ENCODE results near the gene FBXO36. TPM values are rescaled to one million over a fixed set of nuclear protein-coding genes. Genes with fewer than 3 reads are reported as not detected.

Gene FBXO36
- total RNA-seq, 1 donor from 2014 or later, result 13.1 TPM

- H3K27ac Mint-ChIP-seq, result no peak overlapping the region
- Histone ChIP-seq H3K4me3 (no peak overlapping the region), H3K79me2 (ENCODE audit: low read depth) (peaks cover 100% of the 10 kb centered on the region), H3K27ac (no peak overlapping the region), H2AFZ (replicated peaks) (no peak overlapping the region), H3K4me2 (no peak overlapping the region), H3K27me3 (no peaks in the 10 kb centered on the region), H3K9me3 (ENCODE audit: low read depth) (no peaks in the 10 kb centered on the region), H4K20me1 (ENCODE audit: low read depth) (peaks cover 89% of the 10 kb centered on the region), H3K4me1 (peaks cover 9% of the 10 kb centered on the region), H3K9ac (no peak overlapping the region), H3F3A (ENCODE audit: low read depth) (no peaks in the 10 kb centered on the region), H3K36me3 (no peaks in the 10 kb centered on the region)
- H3K9me3 Mint-ChIP-seq, result no peaks in the 10 kb centered on the region
- H3K4me3 Mint-ChIP-seq, result no peak overlapping the region
- TF ChIP-seq EZH2phosphoT487 (IDR thresholded peaks at IDR 0.05) (no peak), EZH2 (IDR thresholded peaks at IDR 0.05) (no peak), CTCF (IDR thresholded peaks at IDR 0.05) (no peak)
- no peaks in the 10 kb centered on the region for H3K4me1 Mint-ChIP-seq
- peaks cover 2% of the 10 kb centered on the region for H3K36me3 Mint-ChIP-seq
- no peaks in the 10 kb centered on the region for H3K27me3 Mint-ChIP-seq (ENCODE audit: insufficient read depth, low read depth)
- DNase-seq (ENCODE audit: low spot score), result no peak
Observed at GRCh38 chr2:229888031-229888430, 34.3 kb upstream of the FBXO36 start.

- Histone ChIP-seq H2AFZ (replicated peaks) (no peak overlapping the region), H3K27ac (no peak overlapping the region), H3K9me3 (ENCODE audit: low read depth) (no peaks in the 10 kb centered on the region), H3K36me3 (no peaks in the 10 kb centered on the region), H3K4me3 (no peak overlapping the region), H3F3A (ENCODE audit: low read depth) (no peaks in the 10 kb centered on the region), H3K9ac (no peak overlapping the region), H3K4me2 (no peak overlapping the region), H3K27me3 (no peaks in the 10 kb centered on the region), H3K79me2 (ENCODE audit: low read depth) (peaks cover 100% of the 10 kb centered on the region), H4K20me1 (ENCODE audit: low read depth) (peaks cover 90% of the 10 kb centered on the region), H3K4me1 (peaks cover 9% of the 10 kb centered on the region)
- H3K4me3 Mint-ChIP-seq, result no peak overlapping the region
- peaks cover 2% of the 10 kb centered on the region for H3K36me3 Mint-ChIP-seq
- H3K4me1 Mint-ChIP-seq, result no peaks in the 10 kb centered on the region
- DNase-seq (ENCODE audit: low spot score), result no peak
- TF ChIP-seq EZH2phosphoT487 (IDR thresholded peaks at IDR 0.05), result no peak
- TF ChIP-seq CTCF (IDR thresholded peaks at IDR 0.05), result no peak
- TF ChIP-seq EZH2 (IDR thresholded peaks at IDR 0.05), result no peak
- H3K27ac Mint-ChIP-seq, result no peak overlapping the region
- H3K9me3 Mint-ChIP-seq, result no peaks in the 10 kb centered on the region
- no peaks in the 10 kb centered on the region for H3K27me3 Mint-ChIP-seq (ENCODE audit: insufficient read depth, low read depth)
Observed at GRCh38 chr2:229889023-229889422, 33.3 kb upstream of the FBXO36 start.

- Histone ChIP-seq H4K20me1 (ENCODE audit: low read depth) (peaks cover 94% of the 10 kb centered on the region), H3K4me3 (no peak overlapping the region), H3K79me2 (ENCODE audit: low read depth) (peaks cover 100% of the 10 kb centered on the region), H3K4me1 (no peaks in the 10 kb centered on the region), H3K36me3 (no peaks in the 10 kb centered on the region), H3K27ac (no peak overlapping the region), H3K4me2 (no peak overlapping the region), H3K9ac (no peak overlapping the region), H3K9me3 (ENCODE audit: low read depth) (no peaks in the 10 kb centered on the region), H3F3A (ENCODE audit: low read depth) (no peaks in the 10 kb centered on the region), H3K27me3 (no peaks in the 10 kb centered on the region), H2AFZ (replicated peaks) (no peak overlapping the region)
- Mint-ChIP-seq H3K27me3 (ENCODE audit: insufficient read depth, low read depth) (no peaks in the 10 kb centered on the region), H3K4me1 (no peaks in the 10 kb centered on the region), H3K27ac (no peak overlapping the region), H3K36me3 (peaks cover 2% of the 10 kb centered on the region), H3K4me3 (no peak overlapping the region), H3K9me3 (no peaks in the 10 kb centered on the region)
- DNase-seq (ENCODE audit: low spot score), result no peak
- TF ChIP-seq EZH2 (IDR thresholded peaks at IDR 0.05), result no peak
- TF ChIP-seq EZH2phosphoT487 (IDR thresholded peaks at IDR 0.05), result no peak
- no peak for TF ChIP-seq CTCF (IDR thresholded peaks at IDR 0.05)
Observed at GRCh38 chr2:229896857-229897256, 25.4 kb upstream of the FBXO36 start.
